ENCODE measurements around the gene TTC23.

Gene TTC23

DNA sequence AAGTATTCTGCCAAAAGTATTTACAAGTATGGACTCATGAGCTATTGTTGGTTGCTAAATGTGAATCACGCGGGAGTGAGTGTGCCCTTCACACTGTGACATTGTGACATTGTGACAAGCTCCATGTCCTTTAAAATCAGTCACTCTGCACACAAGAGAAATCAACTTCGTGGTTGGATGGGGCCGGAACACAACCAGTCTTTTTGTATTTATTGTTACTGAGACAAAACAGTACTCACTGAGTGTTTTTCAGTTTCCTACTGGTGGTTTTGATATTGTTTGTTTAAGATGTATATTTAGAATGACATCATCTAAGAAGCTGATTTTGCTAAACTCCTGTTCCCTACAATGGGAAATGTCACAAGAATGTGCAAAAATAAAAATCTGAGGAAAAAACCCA lies 114.2 kb downstream of the TTC23 start:
- no peak for DNase-seq (ENCODE audit: low read depth)

DNA sequence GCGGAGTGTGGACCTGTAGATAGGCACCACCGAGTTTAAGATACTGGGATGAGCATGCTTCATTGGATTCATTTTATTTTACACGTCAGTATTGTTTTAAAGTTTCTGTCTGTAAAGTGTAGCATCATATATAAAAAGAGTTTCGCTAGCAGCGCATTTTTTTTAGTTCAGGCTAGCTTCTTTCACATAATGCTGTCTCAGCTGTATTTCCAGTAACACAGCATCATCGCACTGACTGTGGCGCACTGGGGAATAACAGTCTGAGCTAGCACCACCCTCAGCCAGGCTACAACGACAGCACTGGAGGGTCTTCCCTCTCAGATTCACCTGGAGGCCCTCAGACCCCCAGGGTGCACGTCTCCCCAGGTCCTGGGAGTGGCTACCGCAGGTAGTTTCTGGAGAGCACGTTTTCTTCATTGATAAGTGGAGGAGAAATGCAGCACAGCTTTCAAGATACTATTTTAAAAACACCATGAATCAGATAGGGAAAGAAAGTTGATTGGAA lies 115.0 kb downstream of the TTC23 start:
- no peak for DNase-seq (ENCODE audit: low read depth)

DNA sequence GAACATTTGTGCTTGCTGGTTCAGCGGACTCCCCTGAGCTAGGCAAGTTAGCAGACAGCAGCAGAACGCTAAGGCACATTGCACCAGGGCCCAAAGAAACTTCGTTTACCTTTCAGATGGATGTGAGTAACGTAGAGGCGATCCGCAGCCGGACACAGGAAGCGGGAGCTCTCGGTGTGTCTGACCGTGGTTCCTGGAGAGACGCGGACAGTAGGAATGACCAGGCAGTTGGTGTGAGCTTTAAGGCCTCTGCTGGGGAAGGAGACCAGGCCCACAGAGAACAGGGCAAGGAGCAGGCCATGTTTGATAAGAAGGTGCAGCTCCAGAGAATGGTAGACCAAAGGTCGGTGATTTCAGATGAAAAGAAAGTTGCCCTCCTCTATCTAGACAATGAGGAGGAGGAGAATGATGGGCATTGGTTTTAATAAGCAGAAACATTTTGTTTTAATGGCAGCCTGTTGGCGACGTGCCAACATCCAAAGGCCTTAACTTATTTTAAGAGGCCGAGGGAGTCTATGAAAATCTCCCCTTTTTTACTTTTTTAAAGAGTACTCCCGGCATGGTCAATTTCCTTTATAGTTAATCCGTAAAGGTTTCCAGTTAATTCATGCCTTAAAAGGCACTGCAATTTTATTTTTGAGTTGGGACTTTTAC lies 116.6 kb downstream of the TTC23 start:
- DNase-seq (ENCODE audit: low read depth): no peak

- DNase-seq (ENCODE audit: low read depth): no peak
Observed at GRCh38 chr15:99132122-99132521, 117.3 kb downstream of the TTC23 start.

GRCh38 chr15:99131441-99132023 lies 117.8 kb downstream of the TTC23 start:
- DNase-seq (ENCODE audit: low read depth): no peak

DNA sequence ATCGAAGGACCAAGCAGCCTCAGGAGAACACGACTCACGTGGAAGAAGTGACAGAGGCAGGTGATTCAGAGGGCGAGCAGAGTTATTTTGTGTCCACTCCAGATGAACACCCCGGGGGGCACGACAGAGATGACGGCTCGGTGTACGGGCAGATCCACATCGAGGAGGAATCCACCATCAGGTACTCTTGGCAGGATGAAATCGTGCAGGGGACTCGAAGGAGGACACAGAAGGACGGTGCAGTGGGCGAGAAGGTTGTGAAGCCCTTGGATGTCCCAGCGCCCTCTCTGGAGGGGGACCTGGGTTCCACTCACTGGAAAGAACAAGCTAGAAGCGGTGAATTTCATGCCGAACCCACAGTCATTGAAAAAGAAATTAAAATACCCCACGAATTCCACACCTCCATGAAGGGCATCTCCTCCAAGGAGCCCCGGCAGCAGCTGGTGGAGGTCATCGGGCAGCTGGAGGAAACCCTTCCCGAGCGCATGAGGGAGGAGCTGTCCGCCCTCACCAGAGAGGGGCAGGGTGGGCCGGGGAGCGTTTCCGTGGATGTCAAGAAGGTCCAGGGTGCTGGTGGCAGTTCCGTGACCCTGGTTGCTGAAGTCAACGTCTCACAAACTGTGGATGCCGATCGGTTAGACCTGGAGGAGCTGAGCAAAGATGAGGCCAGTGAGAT lies 118.5 kb downstream of the TTC23 start:
- DNase-seq (ENCODE audit: low read depth): no peak

DNA sequence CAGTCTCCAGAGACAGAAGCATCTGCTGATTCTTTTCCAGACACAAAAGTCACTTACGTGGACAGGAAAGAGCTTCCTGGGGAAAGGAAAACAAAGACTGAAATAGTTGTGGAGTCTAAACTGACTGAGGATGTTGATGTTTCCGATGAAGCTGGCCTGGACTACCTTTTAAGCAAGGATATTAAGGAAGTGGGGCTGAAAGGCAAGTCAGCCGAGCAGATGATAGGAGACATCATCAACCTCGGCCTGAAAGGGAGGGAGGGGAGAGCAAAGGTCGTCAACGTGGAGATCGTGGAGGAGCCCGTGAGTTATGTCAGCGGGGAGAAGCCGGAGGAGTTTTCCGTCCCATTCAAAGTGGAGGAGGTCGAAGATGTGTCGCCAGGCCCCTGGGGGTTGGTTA lies 119.1 kb downstream of the TTC23 start:
- DNase-seq (ENCODE audit: low read depth): no peak

GRCh38 chr15:99129644-99130043 lies 119.7 kb downstream of the TTC23 start:
- no peak for DNase-seq (ENCODE audit: low read depth)

- DNase-seq (ENCODE audit: low read depth): no peak
Observed at GRCh38 chr15:99128411-99128810, 121.0 kb downstream of the TTC23 start.

GRCh38 chr15:99127773-99128172 lies 121.6 kb downstream of the TTC23 start:
- no peak for DNase-seq (ENCODE audit: low read depth)

DNA sequence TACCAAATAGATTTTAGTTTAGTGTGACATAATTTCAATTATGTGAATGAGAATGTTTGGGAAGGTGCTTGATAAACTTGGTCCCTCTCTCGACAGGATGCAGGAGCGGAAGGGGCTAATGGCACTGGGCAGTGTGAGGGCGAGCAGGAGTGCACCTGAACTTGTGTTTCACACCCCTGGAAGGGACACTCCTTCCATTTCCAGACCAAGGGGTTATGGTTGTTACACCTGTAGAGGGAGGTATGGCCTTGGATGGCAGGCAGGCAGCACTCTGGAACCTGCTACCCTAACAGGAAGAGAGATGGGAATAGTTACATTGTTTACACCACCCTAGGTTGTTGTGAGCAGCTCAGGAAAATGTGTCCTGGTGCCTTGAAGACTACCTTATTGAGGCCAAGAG lies 122.5 kb downstream of the TTC23 start:
- no peak for DNase-seq (ENCODE audit: low read depth)

DNA sequence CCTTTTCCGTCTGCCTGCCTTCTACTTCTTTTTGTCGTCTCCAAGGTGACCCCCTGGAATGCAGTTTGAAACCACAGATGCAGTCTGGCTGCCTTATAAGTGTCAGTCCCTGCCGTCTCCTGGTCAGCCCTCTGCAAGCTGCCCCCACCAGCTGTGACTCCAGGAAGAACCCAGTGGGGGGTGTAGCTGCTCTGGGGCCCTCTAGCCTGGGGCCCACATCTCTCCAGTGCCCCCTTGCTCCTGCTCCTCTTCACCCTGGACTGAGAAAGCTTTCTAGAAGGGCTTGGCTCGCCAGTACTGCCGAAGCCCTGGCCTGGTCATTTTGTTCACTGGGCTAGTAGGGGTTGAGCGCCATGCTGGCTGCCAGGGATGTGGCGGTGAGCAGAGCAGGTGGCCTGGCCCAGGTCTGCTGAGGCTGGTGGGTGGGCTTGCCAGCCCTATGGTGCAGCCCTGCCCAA lies 123.2 kb downstream of the TTC23 start:
- DNase-seq (ENCODE audit: low read depth): no peak

DNA sequence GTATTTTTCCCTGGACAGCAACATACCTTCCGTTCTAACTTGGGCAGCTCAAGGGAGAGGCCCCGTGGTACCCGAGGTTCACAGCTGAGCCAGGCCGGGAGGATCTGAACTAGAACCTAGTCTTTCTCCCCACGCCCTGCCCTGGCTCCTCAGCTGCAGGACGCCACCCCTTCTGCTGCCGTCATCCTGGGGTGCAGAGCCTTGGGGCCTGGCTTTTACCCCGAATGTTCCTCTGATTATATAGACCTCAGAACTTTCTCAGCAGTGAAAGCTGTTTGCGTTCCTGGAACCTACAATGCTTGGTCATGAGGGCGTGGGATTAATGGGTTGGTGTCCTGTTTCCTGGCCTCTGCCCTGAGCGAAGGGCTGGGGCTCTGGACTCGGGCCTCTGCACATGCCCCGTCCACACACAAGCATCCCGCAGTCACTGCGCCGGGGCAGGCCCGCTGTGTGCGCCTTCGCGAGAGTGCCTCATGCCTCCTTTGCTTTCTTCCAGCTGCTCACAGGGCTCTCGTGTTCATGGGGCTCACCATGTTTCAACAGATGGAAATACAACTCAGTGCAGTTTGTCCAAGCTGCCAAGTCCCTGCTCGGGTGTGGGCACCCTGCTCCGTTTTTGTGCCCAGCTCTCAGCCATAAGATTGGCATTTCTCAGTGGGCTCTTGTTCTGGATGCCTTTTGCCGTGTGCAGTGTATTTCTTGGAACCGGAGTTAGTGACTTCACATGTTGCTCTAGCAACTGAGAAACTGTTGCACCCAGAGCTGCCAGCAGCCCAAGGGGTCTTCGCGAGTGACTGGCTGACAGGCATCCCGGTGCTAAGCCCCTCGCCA lies 124.1 kb downstream of the TTC23 start:
- DNase-seq (ENCODE audit: low read depth): no peak

- no peak for DNase-seq (ENCODE audit: low read depth)
Observed at GRCh38 chr15:99124641-99125040, 124.7 kb downstream of the TTC23 start.

DNA sequence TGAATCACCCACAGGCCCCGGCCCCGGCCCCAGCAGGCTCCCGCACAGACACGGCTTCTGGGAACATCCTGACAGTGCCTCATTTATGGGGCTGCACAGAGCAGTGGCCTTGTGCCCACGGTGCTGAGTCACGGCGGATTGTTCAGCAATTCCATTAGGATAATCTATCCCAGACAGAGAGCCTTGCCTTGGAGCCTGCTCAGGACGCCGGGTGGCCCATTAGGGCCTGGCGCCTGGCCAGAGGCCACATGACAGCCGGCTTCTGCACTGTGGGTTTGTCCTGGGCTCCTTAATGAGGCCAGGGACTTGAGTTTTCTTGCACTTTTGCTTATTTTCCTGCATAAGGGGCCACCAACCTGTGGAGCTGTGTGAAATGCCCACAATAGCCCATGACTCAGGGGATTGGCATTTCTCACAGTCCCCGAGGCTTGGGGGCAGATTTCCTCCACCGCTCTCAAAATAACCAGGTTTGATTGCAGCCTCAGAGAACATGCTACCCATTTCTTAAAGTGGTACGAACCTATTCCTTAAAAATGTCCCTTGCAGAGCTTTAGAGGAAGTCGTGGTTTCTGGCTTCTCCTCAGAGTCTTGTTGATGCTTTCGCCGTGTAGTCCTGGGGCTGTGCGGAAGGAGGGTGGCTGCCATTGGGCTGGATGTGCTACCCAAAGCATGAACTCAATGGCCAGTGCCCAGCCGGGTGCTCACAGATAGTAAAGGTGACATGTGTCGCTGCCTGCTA lies 125.5 kb downstream of the TTC23 start:
- DNase-seq (ENCODE audit: low read depth): no peak

GRCh38 chr15:99122831-99123712 lies 126.3 kb downstream of the TTC23 start:
- DNase-seq (ENCODE audit: low read depth): no peak

DNA sequence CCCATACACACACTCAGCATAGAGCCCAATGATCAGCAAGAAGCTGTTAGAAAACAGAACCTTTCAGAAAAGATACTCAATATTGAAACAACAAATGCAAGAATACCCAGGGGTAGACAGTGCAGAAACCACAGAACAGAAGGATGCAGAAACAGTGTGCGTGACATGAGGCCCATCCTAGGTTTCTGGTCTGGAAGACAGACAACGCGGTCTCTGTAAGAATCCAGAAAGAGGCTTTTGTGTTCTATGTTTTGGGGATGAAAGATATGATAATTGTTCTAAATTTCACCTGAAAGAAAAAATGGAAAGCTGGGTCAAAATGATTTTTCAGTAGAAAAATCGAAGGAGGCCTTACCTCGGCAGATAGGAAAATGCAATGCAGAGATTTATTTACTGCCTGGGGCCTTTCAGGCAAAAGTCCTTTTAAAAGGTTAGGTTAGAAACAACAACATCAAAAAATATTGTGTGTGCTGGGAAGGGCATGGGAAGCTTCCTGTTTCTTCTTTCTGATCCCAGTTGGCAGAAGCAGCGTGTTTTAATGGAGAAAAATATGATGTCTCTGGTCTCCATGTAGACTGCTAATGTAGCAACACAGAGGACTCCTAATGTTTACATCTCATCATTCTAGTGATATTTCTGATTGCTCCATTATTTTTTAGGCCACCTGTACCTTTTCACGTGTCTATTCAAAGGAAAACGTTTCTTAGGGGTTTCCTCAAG lies 127.5 kb downstream of the TTC23 start:
- DNase-seq (ENCODE audit: low read depth): no peak

- DNase-seq (ENCODE audit: low read depth): no peak
Observed at GRCh38 chr15:99121207-99121606, 128.2 kb downstream of the TTC23 start.

DNA sequence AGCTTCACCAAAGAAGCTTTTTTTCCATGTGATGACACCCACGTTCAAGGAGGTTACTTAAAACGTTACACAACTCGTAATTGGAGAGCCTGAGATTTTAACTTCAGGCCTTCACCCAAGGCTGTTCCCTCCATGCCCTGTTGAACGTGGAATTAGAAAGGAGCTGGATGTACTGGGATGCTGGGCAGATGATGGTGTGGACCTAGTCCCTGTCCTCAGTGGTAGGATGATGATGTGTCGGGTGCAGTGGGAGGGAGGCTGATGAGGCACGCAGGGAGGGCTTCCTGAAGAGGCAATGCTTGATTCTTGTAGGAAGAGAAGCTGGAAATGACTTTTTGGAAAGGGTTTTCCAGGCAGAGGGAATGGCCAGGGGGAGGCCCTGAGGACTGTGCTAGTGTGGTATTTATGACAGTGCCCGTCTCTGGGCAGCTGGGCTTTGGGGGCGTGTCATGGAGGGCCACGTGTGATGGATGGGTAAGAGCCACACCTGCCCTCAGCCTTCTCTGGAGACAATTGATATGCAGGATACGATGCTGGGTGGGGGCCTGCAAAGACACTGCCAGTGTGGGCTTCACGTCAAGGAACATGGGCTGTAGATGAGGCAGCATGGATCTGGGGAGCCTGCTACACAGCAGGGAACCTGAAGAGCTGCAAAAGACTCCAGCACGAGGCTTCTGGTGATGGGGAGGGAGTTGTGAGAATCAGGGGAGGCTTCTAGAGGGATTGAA lies 129.2 kb downstream of the TTC23 start:
- DNase-seq (ENCODE audit: low read depth): no peak
